Measurements from ENCODE around the gene POLR2E. TPM values are rescaled to one million over a fixed set of nuclear protein-coding genes. Genes with fewer than 3 reads are reported as not detected.
A peak's percentile ranks its signal among the peaks of the same experiment; 100 is the strongest.

POLR2E gene
- total and polyA plus RNA-seq, 10 of the 15 experiments (the other 5 are each of a cell fraction or from before 2014, with no cell fraction given): 4.0 to 487 (median 200) TPM

GRCh38 chr19:1131718-1132551, 36.8 kb upstream of the POLR2E start (continued):
- no peak for TF ChIP-seq ZBTB11 (CRISPR knock-in tag; IDR thresholded peaks at IDR 0.05)
- no peak for TF ChIP-seq PML (IDR thresholded peaks at IDR 0.05; ENCODE audit: low read length)
- TF ChIP-seq EZH2 (IDR thresholded peaks at IDR 0.05; ENCODE audit: borderline replicate concordance, control insufficient read depth, low read depth, low read length): no peak
- TF ChIP-seq TAF1 (IDR thresholded peaks at IDR 0.05; ENCODE audit: borderline replicate concordance, low read depth, low read length): no peak
- TF ChIP-seq BMI1 (IDR thresholded peaks at IDR 0.05; ENCODE audit: borderline replicate concordance): no peak
- TF ChIP-seq HDGF (IDR thresholded peaks at IDR 0.05): no peak
- no peak for TF ChIP-seq PAX8 (IDR thresholded peaks at IDR 0.05)
- no peak for TF ChIP-seq ZBTB33 (IDR thresholded peaks at IDR 0.05)
- no peak for TF ChIP-seq USF2 (IDR thresholded peaks at IDR 0.05; ENCODE audit: borderline replicate concordance, low read depth, low read length)
- TF ChIP-seq SUZ12 (IDR thresholded peaks at IDR 0.05; ENCODE audit: unreplicated experiment): no peak
- TF ChIP-seq NKRF (conservative IDR thresholded peaks at IDR 0.05): peak; percentile 69; the same call in 1 of the 2 replicates
- TF ChIP-seq SREBF2 (IDR thresholded peaks at IDR 0.05; ENCODE audit: low read length): no peak
- peak; percentile 49; the same call in 1 of the 2 replicates for TF ChIP-seq TBL1XR1 (IDR thresholded peaks at IDR 0.05; ENCODE audit: low read depth, low read length)
- no peak for TF ChIP-seq CBX5 (IDR thresholded peaks at IDR 0.05; ENCODE audit: low read depth)
- TF ChIP-seq IRF4 (IDR thresholded peaks at IDR 0.05; ENCODE audit: low read depth, low read length): no peak
- no peak; a peak in 1 of 4 replicates for TF ChIP-seq EP300 (IDR thresholded peaks at IDR 0.05; ENCODE audit: borderline replicate concordance in 1 of 2, control insufficient read depth in 1 of 2, low read depth in 2 of 2, low read length in 2 of 2)
- peak; percentile 41; the same call in 1 of the 2 replicates for TF ChIP-seq ELK1 (IDR thresholded peaks at IDR 0.05; ENCODE audit: low read depth, low read length)
- TF ChIP-seq BHLHE40 (IDR thresholded peaks at IDR 0.05; ENCODE audit: borderline replicate concordance in 1 of 2, low read depth in 2 of 2, low read length in 1 of 2): peak; percentile 49 to 65; a peak in 3 of 4 replicates
- TF ChIP-seq SRF (IDR thresholded peaks at IDR 0.05; ENCODE audit: low read depth in 2 of 2, low read length in 2 of 2): no peak

All from GM12878 (cell line).